Mesothelial cell of epicardium (in vitro differentiated cells): ENCODE data around the gene GSDMA. TPM values are rescaled to one million over a fixed set of nuclear protein-coding genes. Genes with fewer than 3 reads are reported as not detected.
"Not testable (repeated sequence)": the region's sequence is repeated elsewhere in the genome, so short reads cannot be mapped to it uniquely, and the experiment has no call there.

Source experiments
- DNase-seq, 2 experiments: peaks; one replicate each; pipeline ENCODE4 v3.0.0; 2021; ENCODE audit warnings: low spot score in 2 of 2; ENCODE audit not compliant: unreplicated experiment in 2 of 2
- H3K27ac Mint-ChIP-seq: 2 replicates; pipeline ENCODE4 v1.8.0; 2021; ENCODE audit warnings: mixed read lengths
- H3K27me3 Mint-ChIP-seq: 2 replicates; pipeline ENCODE4 v1.8.0; 2021; ENCODE audit warnings: low read depth, mixed read lengths
- H3K36me3 Mint-ChIP-seq: 2 replicates; pipeline ENCODE4 v1.8.0; 2021; ENCODE audit warnings: mixed read lengths
- H3K4me1 Mint-ChIP-seq: 2 replicates; pipeline ENCODE4 v1.8.0; 2021; ENCODE audit warnings: mixed read lengths
- H3K4me3 Mint-ChIP-seq: 2 replicates; pipeline ENCODE4 v1.8.0; 2021; ENCODE audit warnings: mild to moderate bottlenecking, moderate library complexity, mixed read lengths
- H3K9me3 Mint-ChIP-seq: 2 replicates; pipeline ENCODE4 v1.8.0; 2021; ENCODE audit warnings: mixed read lengths
- total RNA-seq: library from RNA; stranded (reverse); gene quantifications from 3 replicates; pipeline ENCODE4 v1.2.1, GENCODE V29; 2021
- TF ChIP-seq, protein P1 (sequence below): fragments of 200-600 bp; sonication (generic); IDR thresholded peaks from one replicate; pipeline ENCODE4 v1.5.0; 2021; ENCODE audit warnings: antibody characterized with exemption; ENCODE audit not compliant: unreplicated experiment

GSDMA gene
- total RNA-seq, 1 donor from 2014 or later = not detected

- H3K27me3 Mint-ChIP-seq = peaks cover 9% of the 10 kb centered on the region
- no peaks in the 10 kb centered on the region for H3K36me3 Mint-ChIP-seq
- H3K27ac Mint-ChIP-seq = no peak overlapping the region
- no peaks in the 10 kb centered on the region for H3K9me3 Mint-ChIP-seq
- TF ChIP-seq, protein P1, sequence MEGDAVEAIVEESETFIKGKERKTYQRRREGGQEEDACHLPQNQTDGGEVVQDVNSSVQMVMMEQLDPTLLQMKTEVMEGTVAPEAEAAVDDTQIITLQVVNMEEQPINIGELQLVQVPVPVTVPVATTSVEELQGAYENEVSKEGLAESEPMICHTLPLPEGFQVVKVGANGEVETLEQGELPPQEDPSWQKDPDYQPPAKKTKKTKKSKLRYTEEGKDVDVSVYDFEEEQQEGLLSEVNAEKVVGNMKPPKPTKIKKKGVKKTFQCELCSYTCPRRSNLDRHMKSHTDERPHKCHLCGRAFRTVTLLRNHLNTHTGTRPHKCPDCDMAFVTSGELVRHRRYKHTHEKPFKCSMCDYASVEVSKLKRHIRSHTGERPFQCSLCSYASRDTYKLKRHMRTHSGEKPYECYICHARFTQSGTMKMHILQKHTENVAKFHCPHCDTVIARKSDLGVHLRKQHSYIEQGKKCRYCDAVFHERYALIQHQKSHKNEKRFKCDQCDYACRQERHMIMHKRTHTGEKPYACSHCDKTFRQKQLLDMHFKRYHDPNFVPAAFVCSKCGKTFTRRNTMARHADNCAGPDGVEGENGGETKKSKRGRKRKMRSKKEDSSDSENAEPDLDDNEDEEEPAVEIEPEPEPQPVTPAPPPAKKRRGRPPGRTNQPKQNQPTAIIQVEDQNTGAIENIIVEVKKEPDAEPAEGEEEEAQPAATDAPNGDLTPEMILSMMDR = no peak
- DNase-seq = no peak
- H3K4me1 Mint-ChIP-seq = peaks cover 13% of the 10 kb centered on the region
- H3K4me3 Mint-ChIP-seq = no peak overlapping the region
Observed at GRCh38 chr17:39943702-39944392, 19.0 kb upstream of the GSDMA start.

DNA sequence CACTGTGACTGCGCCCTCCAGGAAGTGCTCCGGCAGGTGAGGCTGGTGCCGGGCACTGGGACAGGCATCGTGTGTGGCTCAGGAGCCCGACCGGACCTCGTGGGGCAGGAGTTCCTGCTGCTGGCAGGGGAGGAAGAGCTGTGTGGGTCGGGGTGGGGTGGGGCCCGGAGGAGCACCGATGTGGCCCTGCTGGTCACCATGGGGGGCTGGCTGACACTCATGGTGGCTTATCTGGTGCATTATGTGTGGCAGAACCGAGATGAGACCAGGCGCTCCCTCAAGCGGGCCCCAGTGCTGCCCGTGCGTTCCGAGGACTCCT is 18.5 kb upstream of the GSDMA start:
- TF ChIP-seq, protein P1 = no peak
- no peak for DNase-seq
- H3K9me3 Mint-ChIP-seq = no peaks in the 10 kb centered on the region
- no peak overlapping the region for H3K4me3 Mint-ChIP-seq
- H3K4me1 Mint-ChIP-seq = peaks cover 8% of the 10 kb centered on the region
- H3K36me3 Mint-ChIP-seq = no peaks in the 10 kb centered on the region
- H3K27ac Mint-ChIP-seq = no peak overlapping the region
- peaks cover 9% of the 10 kb centered on the region for H3K27me3 Mint-ChIP-seq

DNA sequence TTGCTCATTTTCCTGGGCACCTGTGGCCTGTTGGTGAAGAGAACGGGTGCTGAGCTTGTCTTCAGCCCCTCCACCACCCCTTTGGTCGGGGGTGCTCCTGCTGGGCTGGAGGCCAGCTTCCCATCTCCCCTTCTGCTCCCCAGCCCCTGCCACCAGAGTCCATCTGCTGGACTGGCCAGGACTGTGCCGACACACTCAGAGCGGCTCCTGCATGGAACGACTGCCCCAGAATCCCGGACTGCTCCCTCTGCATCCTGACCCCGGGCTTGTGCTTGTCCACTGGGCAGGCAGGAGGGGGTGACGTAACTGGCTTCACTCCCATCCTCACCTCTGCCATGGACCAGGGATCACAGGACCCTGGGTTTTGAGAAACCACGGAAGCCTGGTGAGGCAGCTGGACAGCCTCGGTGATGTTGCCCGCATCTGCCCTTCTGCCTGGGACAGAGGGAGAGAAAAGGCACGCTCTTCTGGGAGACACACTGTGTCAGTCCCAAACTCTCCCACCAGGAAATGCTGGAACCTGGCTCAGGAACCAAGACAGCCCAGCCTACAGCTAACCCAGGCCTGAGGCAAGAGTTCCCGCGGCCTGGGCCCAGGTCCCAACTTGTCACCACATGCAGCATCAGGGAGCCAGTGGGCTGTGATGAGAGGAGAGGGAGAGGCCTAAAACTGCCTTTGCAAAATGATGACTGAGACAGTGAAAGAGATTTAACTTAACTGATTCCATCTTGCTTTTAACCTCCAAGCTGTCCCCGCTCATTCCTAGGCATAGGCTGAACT is 16.1 kb upstream of the GSDMA start:
- TF ChIP-seq, protein P1 = no peak
- no peaks in the 10 kb centered on the region for H3K4me1 Mint-ChIP-seq
- no peak overlapping the region for H3K27ac Mint-ChIP-seq
- no peak overlapping the region for H3K4me3 Mint-ChIP-seq
- H3K27me3 Mint-ChIP-seq = peaks cover 9% of the 10 kb centered on the region
- H3K36me3 Mint-ChIP-seq = no peaks in the 10 kb centered on the region
- DNase-seq = no peak
- no peaks in the 10 kb centered on the region for H3K9me3 Mint-ChIP-seq

- not testable (repeated sequence) for H3K4me1 Mint-ChIP-seq, H3K27ac Mint-ChIP-seq, DNase-seq, H3K27me3 Mint-ChIP-seq, H3K4me3 Mint-ChIP-seq, H3K36me3 Mint-ChIP-seq, H3K9me3 Mint-ChIP-seq
Observed at GRCh38 chr17:39948489-39948828, 14.3 kb upstream of the GSDMA start.

- Mint-ChIP-seq H3K4me3 (no peak overlapping the region), H3K9me3 (no peaks in the 10 kb centered on the region), H3K36me3 (no peaks in the 10 kb centered on the region), H3K27me3 (no peaks in the 10 kb centered on the region), H3K27ac (peak overlapping the region; percentile 26), H3K4me1 (peaks cover 4% of the 10 kb centered on the region)
- DNase-seq = no peak
- TF ChIP-seq, protein P1 = no peak
Observed at GRCh38 chr17:39949028-39949427, 13.8 kb upstream of the GSDMA start.

DNA sequence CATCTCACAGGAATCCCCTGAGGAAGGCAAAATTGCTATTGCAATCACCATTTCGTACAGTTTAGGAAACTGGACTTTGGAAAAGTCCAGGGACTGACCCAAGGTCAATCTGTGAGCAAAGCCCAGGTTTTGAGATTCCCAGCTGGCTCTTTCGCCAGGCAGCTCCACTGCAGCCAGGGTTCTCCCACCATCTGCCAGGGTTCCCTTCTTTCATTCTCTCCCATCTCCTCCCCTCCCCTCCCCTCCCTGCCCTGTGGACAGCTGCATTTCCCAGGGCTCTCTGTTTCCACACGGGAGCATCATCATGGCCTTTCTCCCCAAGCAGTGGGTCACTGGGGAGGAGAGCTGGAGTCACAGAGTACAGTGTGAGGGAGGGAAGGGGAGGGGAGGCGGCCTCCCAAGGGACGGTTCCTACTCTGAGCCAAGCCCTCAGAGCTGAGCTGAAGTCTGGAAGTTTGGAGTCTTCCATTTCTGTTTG is 11.9 kb upstream of the GSDMA start:
- no peaks in the 10 kb centered on the region for H3K36me3 Mint-ChIP-seq
- no peak for DNase-seq
- H3K4me3 Mint-ChIP-seq = no peak overlapping the region
- H3K4me1 Mint-ChIP-seq = peaks cover 4% of the 10 kb centered on the region
- no peaks in the 10 kb centered on the region for H3K9me3 Mint-ChIP-seq
- no peak overlapping the region for H3K27ac Mint-ChIP-seq
- TF ChIP-seq, protein P1 = no peak
- H3K27me3 Mint-ChIP-seq = no peaks in the 10 kb centered on the region
